HEK293 (cell line): ENCODE data around the gene ZNF273.

Experiments
- CTCF ChIA-PET: fragments of 350-600 bp; formaldehyde crosslinking; extraction: SDS; loops from one replicate; lab custom pipeline; 2021; ENCODE audit warnings: antibody characterized with exemption; lab: Yijun Ruan, JAX
- POLR2A ChIA-PET: fragments of 300-600 bp; formaldehyde crosslinking; extraction: SDS; loops from one replicate; lab custom pipeline; 2020; ENCODE audit warnings: antibody characterized with exemption, inconsistent platforms; lab: Yijun Ruan, JAX
- H3K27ac ChIP-seq: fragments of 200-500 bp; sonication (Bioruptor generic); 2 replicates; pipeline ENCODE4 v1.5.1; 2014; ENCODE audit warnings: low read depth, low read length, control low read depth, inconsistent platforms; ENCODE audit errors: extremely low read depth
- H3K36me3 ChIP-seq, 2 experiments: fragments of 200-500 bp in 1 of 2; sonication (Bioruptor generic) in 1 of 2; 1 replicate in 1 of 2; 2 replicates in 1 of 2; pipeline ENCODE4 v1.5.1; 2014 to 2017; ENCODE audit warnings: inconsistent platforms in 2 of 2, low read length in 2 of 2; ENCODE audit not compliant: control insufficient read depth in 2 of 2, insufficient read depth in 1 of 2
- H3K4me1 ChIP-seq: fragments of 200-500 bp; sonication (Bioruptor generic); 2 replicates; pipeline ENCODE4 v1.5.1; 2014; ENCODE audit warnings: mild to moderate bottlenecking, low read length, inconsistent platforms; ENCODE audit not compliant: control insufficient read depth, insufficient read depth
- H3K4me3 ChIP-seq: 2 replicates; pipeline ENCODE4 v1.5.1; 2011; ENCODE audit warnings: low read depth, mild to moderate bottlenecking, control low read depth, low read length, moderate library complexity
- H3K9me3 ChIP-seq: fragments of 200-500 bp; sonication (Bioruptor generic); 2 replicates; pipeline ENCODE4 v1.5.1; 2014; ENCODE audit warnings: low read depth, low read length, inconsistent platforms; ENCODE audit not compliant: control insufficient read depth, insufficient read depth
- GFI1B ChIP-seq: fragments of 450-650 bp; formaldehyde crosslinking; IDR thresholded peaks from 2 replicates; pipeline ENCODE4 v1.5.1; 2016; ENCODE audit warnings: missing biosample characterization, missing genetic modification characterization
- HOXC10 ChIP-seq: sonication (generic); formaldehyde crosslinking; IDR thresholded peaks from 2 replicates; pipeline ENCODE4 v1.8.1; 2023; ENCODE audit warnings: mild to moderate bottlenecking, missing genetic modification reagents
- MYNN ChIP-seq: fragments of 450-650 bp; formaldehyde crosslinking; IDR thresholded peaks from 2 replicates; pipeline ENCODE4 v1.5.1; 2016; ENCODE audit warnings: missing biosample characterization, missing genetic modification characterization, borderline replicate concordance
- RBAK ChIP-seq: fragments of 450-650 bp; formaldehyde crosslinking; IDR thresholded peaks from 2 replicates; pipeline ENCODE4 v1.5.1; 2016; ENCODE audit warnings: missing biosample characterization, missing genetic modification characterization
- TCF7L2 ChIP-seq: IDR thresholded peaks from 2 replicates; pipeline ENCODE4 v1.6.1; 2011; ENCODE audit warnings: low read depth, mild to moderate bottlenecking, inconsistent platforms, low read length, moderate library complexity, borderline replicate concordance
- ZBTB20 ChIP-seq: fragments of 450-650 bp; formaldehyde crosslinking; IDR thresholded peaks from 2 replicates; pipeline ENCODE4 v1.5.1; 2016; ENCODE audit warnings: missing biosample characterization, missing genetic modification characterization
- ZBTB21 ChIP-seq: fragments of 450-650 bp; formaldehyde crosslinking; IDR thresholded peaks from 2 replicates; pipeline ENCODE4 v1.5.1; 2017; ENCODE audit warnings: missing biosample characterization, missing genetic modification characterization
- ZNF16 ChIP-seq: fragments of 450-650 bp; formaldehyde crosslinking; IDR thresholded peaks from 2 replicates; pipeline ENCODE4 v1.5.1; 2016; ENCODE audit warnings: low read depth, missing biosample characterization, missing genetic modification characterization
- ZNF23 ChIP-seq: fragments of 450-650 bp; formaldehyde crosslinking; IDR thresholded peaks from 2 replicates; pipeline ENCODE4 v1.5.1; 2016; ENCODE audit warnings: missing biosample characterization, missing genetic modification characterization, borderline replicate concordance
- ZNF239 ChIP-seq: fragments of 450-650 bp; formaldehyde crosslinking; IDR thresholded peaks from 2 replicates; pipeline ENCODE4 v1.5.1; 2016; ENCODE audit warnings: missing biosample characterization, missing genetic modification characterization
- ZNF248 ChIP-seq: fragments of 450-650 bp; formaldehyde crosslinking; IDR thresholded peaks from 2 replicates; pipeline ENCODE4 v1.5.1; 2017; ENCODE audit warnings: missing biosample characterization, missing genetic modification characterization
- ZNF423 ChIP-seq: fragments of 450-650 bp; formaldehyde crosslinking; IDR thresholded peaks from 2 replicates; pipeline ENCODE4 v1.5.1; 2016; ENCODE audit warnings: missing biosample characterization, missing genetic modification characterization
- ZNF426 ChIP-seq: fragments of 450-650 bp; formaldehyde crosslinking; IDR thresholded peaks from 2 replicates; pipeline ENCODE4 v1.5.1; 2017; ENCODE audit warnings: missing biosample characterization, missing genetic modification characterization, mild to moderate bottlenecking, inconsistent platforms, moderate library complexity
- ZNF48 ChIP-seq: fragments of 450-650 bp; formaldehyde crosslinking; IDR thresholded peaks from 2 replicates; pipeline ENCODE4 v1.5.1; 2016; ENCODE audit warnings: missing biosample characterization, missing genetic modification characterization
- ZNF555 ChIP-seq: fragments of 450-650 bp; formaldehyde crosslinking; conservative IDR thresholded peaks from 2 replicates; pipeline ENCODE4 v1.5.1; 2017; ENCODE audit warnings: missing biosample characterization, mild to moderate bottlenecking, missing genetic modification characterization, inconsistent platforms
- ZNF664 ChIP-seq: fragments of 450-650 bp; formaldehyde crosslinking; IDR thresholded peaks from 2 replicates; pipeline ENCODE4 v1.5.1; 2016; ENCODE audit warnings: missing biosample characterization, missing genetic modification characterization
- ZNF837 ChIP-seq: fragments of 450-650 bp; formaldehyde crosslinking; IDR thresholded peaks from 2 replicates; pipeline ENCODE4 v1.5.1; 2016; ENCODE audit warnings: missing biosample characterization, missing genetic modification characterization
- TF ChIP-seq, protein P1 (sequence below): fragments of 450-650 bp; formaldehyde crosslinking; IDR thresholded peaks from 2 replicates; pipeline ENCODE4 v1.5.1; 2017; ENCODE audit warnings: missing biosample characterization, mild to moderate bottlenecking, missing genetic modification characterization, moderate library complexity
- TF ChIP-seq, protein P2 (sequence below): fragments of 450-650 bp; formaldehyde crosslinking; IDR thresholded peaks from 2 replicates; pipeline ENCODE4 v1.5.1; 2016; ENCODE audit warnings: missing biosample characterization, missing genetic modification characterization

ZNF273 gene

DNA sequence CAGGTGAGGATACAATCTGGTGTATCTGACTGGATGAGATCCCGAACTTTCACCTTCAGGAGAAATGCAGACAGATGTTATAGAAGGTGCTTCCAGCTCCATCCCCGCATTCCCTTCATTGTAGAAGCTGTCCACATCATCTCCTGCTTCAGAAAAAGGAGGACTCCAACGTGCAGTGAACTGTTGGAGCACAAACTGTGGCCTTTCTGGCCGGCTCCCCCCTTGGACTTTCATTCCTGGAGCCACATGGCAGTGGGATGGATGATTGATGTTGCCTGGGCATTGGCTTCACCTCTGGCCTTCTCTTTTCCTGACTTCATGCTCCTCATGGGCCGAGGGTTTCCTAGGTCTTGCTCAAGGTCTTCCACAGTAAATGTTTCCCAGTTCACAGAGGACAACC lies 29.6 kb upstream of the ZNF273 start:
- ChIA-PET POLR2A (no interaction called here), CTCF (no interaction called here)
- Histone ChIP-seq H3K4me3 (no peak overlapping the region), H3K9me3 (no peaks in the 10 kb centered on the region), H3K27ac (no peak overlapping the region), H3K4me1 (no peaks in the 10 kb centered on the region), H3K36me3 (no peaks in the 10 kb centered on the region)
- no peak for TF ChIP-seq ZBTB20 (tag by site-specific recombination)
- no peak for TF ChIP-seq GFI1B (tag by site-specific recombination)
- TF ChIP-seq RBAK (tag by site-specific recombination) = no peak
- TF ChIP-seq, protein P1, sequence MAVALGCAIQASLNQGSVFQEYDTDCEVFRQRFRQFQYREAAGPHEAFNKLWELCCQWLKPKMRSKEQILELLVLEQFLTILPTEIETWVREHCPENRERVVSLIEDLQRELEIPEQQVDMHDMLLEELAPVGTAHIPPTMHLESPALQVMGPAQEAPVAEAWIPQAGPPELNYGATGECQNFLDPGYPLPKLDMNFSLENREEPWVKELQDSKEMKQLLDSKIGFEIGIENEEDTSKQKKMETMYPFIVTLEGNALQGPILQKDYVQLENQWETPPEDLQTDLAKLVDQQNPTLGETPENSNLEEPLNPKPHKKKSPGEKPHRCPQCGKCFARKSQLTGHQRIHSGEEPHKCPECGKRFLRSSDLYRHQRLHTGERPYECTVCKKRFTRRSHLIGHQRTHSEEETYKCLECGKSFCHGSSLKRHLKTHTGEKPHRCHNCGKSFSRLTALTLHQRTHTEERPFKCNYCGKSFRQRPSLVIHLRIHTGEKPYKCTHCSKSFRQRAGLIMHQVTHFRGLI = no peak

DNA sequence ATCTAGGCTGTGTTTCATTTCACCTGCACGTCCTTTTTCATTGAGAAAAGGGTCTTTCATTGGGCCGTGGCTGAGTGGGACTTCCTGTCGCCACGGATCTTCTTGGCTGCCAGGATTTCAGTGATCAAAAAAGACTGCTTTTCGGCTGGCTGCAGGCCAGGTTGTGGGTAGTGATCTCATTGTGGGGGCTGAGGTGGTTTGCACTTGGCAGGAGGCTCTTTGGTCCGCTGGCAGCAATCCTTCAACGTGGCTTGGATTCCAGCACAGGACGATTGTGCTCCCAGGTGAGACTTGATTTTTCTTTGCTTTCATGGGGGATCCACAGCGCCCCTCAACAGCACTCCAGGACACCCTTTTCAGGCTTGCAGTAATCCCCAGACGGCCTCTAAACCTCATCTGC lies 29.0 kb upstream of the ZNF273 start:
- Histone ChIP-seq H3K9me3 (no peaks in the 10 kb centered on the region), H3K36me3 (no peaks in the 10 kb centered on the region), H3K4me1 (no peaks in the 10 kb centered on the region), H3K4me3 (no peak overlapping the region)
- ChIA-PET POLR2A (no interaction called here), CTCF (no interaction called here)
- TF ChIP-seq ZBTB21 = no peak
- TF ChIP-seq ZNF837 (tag by site-specific recombination) = no peak
- no peak for TF ChIP-seq HOXC10 (CRISPR knock-in tag)
- TF ChIP-seq ZNF423 (tag by site-specific recombination) = no peak
- no peak for TF ChIP-seq ZNF23
- TF ChIP-seq ZNF48 (tag by site-specific recombination) = no peak
- TF ChIP-seq ZNF248 = no peak
- no peak for TF ChIP-seq ZNF426 (tag by site-specific recombination)
- TF ChIP-seq, all 188 proteins: peak for 0
- no peak overlapping the region for H3K27ac ChIP-seq

GRCh38 chr7:64874562-64875250 lies 28.4 kb upstream of the ZNF273 start:
- CTCF ChIA-PET = no interaction called here
- POLR2A ChIA-PET = no interaction called here
- no peaks in the 10 kb centered on the region for H3K4me1 ChIP-seq
- TF ChIP-seq GFI1B (tag by site-specific recombination) (no peak), ZNF555 (tag by site-specific recombination) (no peak), MYNN (tag by site-specific recombination) (no peak), ZNF16 (tag by site-specific recombination) (no peak), ZNF664 (tag by site-specific recombination) (no peak), ZNF239 (tag by site-specific recombination) (no peak), TCF7L2 (no peak)
- TF ChIP-seq, protein P2, sequence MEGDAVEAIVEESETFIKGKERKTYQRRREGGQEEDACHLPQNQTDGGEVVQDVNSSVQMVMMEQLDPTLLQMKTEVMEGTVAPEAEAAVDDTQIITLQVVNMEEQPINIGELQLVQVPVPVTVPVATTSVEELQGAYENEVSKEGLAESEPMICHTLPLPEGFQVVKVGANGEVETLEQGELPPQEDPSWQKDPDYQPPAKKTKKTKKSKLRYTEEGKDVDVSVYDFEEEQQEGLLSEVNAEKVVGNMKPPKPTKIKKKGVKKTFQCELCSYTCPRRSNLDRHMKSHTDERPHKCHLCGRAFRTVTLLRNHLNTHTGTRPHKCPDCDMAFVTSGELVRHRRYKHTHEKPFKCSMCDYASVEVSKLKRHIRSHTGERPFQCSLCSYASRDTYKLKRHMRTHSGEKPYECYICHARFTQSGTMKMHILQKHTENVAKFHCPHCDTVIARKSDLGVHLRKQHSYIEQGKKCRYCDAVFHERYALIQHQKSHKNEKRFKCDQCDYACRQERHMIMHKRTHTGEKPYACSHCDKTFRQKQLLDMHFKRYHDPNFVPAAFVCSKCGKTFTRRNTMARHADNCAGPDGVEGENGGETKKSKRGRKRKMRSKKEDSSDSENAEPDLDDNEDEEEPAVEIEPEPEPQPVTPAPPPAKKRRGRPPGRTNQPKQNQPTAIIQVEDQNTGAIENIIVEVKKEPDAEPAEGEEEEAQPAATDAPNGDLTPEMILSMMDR = no peak
- TF ChIP-seq, all 188 proteins: peak for 0
- no peaks in the 10 kb centered on the region for H3K36me3 ChIP-seq
- no peak overlapping the region for H3K27ac ChIP-seq
- no peaks in the 10 kb centered on the region for H3K9me3 ChIP-seq
- no peak overlapping the region for H3K4me3 ChIP-seq
